ENCODE results near the gene PIK3C3. TPM values are rescaled to one million over a fixed set of nuclear protein-coding genes. Genes with fewer than 3 reads are reported as not detected.

PIK3C3 gene
- total and polyA plus RNA-seq, 9 of the 15 experiments (the other 6 are each of a cell fraction or from before 2014, with no cell fraction given) = 27.0 to 101 (median 42.9) TPM

GRCh38 chr18:41954827-41955613 is at the start of gene PIK3C3 (continued):
- TF ChIP-seq E2F4 (CRISPR knock-in tag; IDR thresholded peaks at IDR 0.05; ENCODE audit: low read depth) (no peak), NFATC3 (IDR thresholded peaks at IDR 0.05) (no peak), HNRNPL (IDR thresholded peaks at IDR 0.05; ENCODE audit: low read depth, low read length) (no peak), HDAC6 (IDR thresholded peaks at IDR 0.05; ENCODE audit: low read depth, low read length) (no peak), PHF8 (IDR thresholded peaks at IDR 0.05; ENCODE audit: borderline replicate concordance, low read length) (peak; percentile 80; the same call in 1 of the 2 replicates), JUN (IDR thresholded peaks at IDR 0.05; ENCODE audit: borderline replicate concordance, low read depth, low read length) (no peak), JUN (CRISPR knock-in tag; IDR thresholded peaks at IDR 0.05; ENCODE audit: borderline replicate concordance) (no peak), ZNF76 (CRISPR knock-in tag; IDR thresholded peaks at IDR 0.05; ENCODE audit: borderline replicate concordance) (no peak), MEF2A (IDR thresholded peaks at IDR 0.05; ENCODE audit: control insufficient read depth, low read depth, low read length) (no peak), E2F1 (CRISPR knock-in tag; IDR thresholded peaks at IDR 0.05) (peak; percentile 18; the same call in 1 of the 2 replicates), BMI1 (IDR thresholded peaks at IDR 0.05; ENCODE audit: low read length) (no peak), BRD4 (IDR thresholded peaks at IDR 0.05) (no peak), ZNF324 (CRISPR knock-in tag; IDR thresholded peaks at IDR 0.05) (no peak), MTA1 (IDR thresholded peaks at IDR 0.05; ENCODE audit: borderline replicate concordance) (no peak), TBP (optimal IDR thresholded peaks at IDR 0.05; ENCODE audit: low read depth, low read length) (peak; percentile 67), PKNOX1 (IDR thresholded peaks at IDR 0.05) (peak; percentile 70), EP300 (IDR thresholded peaks at IDR 0.05; ENCODE audit: low read length) (no peak), RFX7 (CRISPR knock-in tag; IDR thresholded peaks at IDR 0.05) (0 out of 2 replicates have a peak, but pooled peaks have one; percentile 14), KLF1 (tag; IDR thresholded peaks at IDR 0.05) (0 out of 2 replicates have a peak, but pooled peaks have one; percentile 36), THRB (CRISPR knock-in tag; conservative IDR thresholded peaks at IDR 0.05) (peak; percentile 71; the same call in 1 of the 2 replicates), POLR3A (IDR thresholded peaks at IDR 0.05; ENCODE audit: borderline replicate concordance, extremely low read depth, insufficient read depth, insufficient read length) (no peak), RBFOX2 (IDR thresholded peaks at IDR 0.05; ENCODE audit: low read depth, low read length) (peak; percentile 71), GABPB1 (CRISPR knock-in tag; IDR thresholded peaks at IDR 0.05) (peak; percentile 94), THAP7 (CRISPR knock-in tag; IDR thresholded peaks at IDR 0.05) (no peak)
